Activated naive CD4-positive, alpha-beta T cell treated with anti-CD3 and anti-CD28 coated beads, Interleukin-2, amount 50 U/mL, for 16 hours (primary cell): ENCODE results near the gene ETV5.
"Not testable (repeated sequence)": the region's sequence is repeated elsewhere in the genome, so short reads cannot be mapped to it uniquely, and the experiment has no call there.

Source experiments
- DNase-seq: peaks from one replicate; pipeline ENCODE4 v3.0.0-alpha.2; 2020

Gene ETV5

GRCh38 chr3:186059192-186059591 is 49.7 kb downstream of the ETV5 start:
- DNase-seq = no peak

GRCh38 chr3:186058225-186058624 is 50.7 kb downstream of the ETV5 start:
- DNase-seq = no peak

GRCh38 chr3:186057594-186057993 is 51.3 kb downstream of the ETV5 start:
- DNase-seq = no peak

GRCh38 chr3:186054792-186055352 is 54.0 kb downstream of the ETV5 start:
- no peak for DNase-seq

- DNase-seq = no peak
These were observed 54.7 kb downstream of the ETV5 start for GRCh38 chr3:186053954-186054791.

GRCh38 chr3:186052096-186052840 is 56.6 kb downstream of the ETV5 start:
- DNase-seq = no peak

- no peak for DNase-seq
These were observed 59.9 kb downstream of the ETV5 start for GRCh38 chr3:186049001-186049400.

- DNase-seq = no peak
These were observed 60.8 kb downstream of the ETV5 start for GRCh38 chr3:186048119-186048518.

GRCh38 chr3:186046838-186047237 is 62.1 kb downstream of the ETV5 start:
- DNase-seq = no peak

GRCh38 chr3:186044968-186045367 is 63.9 kb downstream of the ETV5 start:
- DNase-seq = no peak

- no peak for DNase-seq
These were observed 64.5 kb downstream of the ETV5 start for GRCh38 chr3:186044427-186044826.

GRCh38 chr3:186042521-186043202 is 66.2 kb downstream of the ETV5 start:
- no peak for DNase-seq

- DNase-seq = no peak
These were observed 66.9 kb downstream of the ETV5 start for GRCh38 chr3:186042036-186042435.

GRCh38 chr3:186038360-186038759 is 70.5 kb downstream of the ETV5 start:
- no peak for DNase-seq

GRCh38 chr3:186035277-186035676 is 73.6 kb downstream of the ETV5 start:
- no peak for DNase-seq

- no peak for DNase-seq
These were observed 76.6 kb downstream of the ETV5 start for GRCh38 chr3:186032321-186032720.

- DNase-seq = not testable (repeated sequence)
These were observed 82.9 kb downstream of the ETV5 start for GRCh38 chr3:186025993-186026392.

- DNase-seq = peak; percentile 15
These were observed 83.7 kb downstream of the ETV5 start for GRCh38 chr3:186025161-186025560.

- DNase-seq = no peak
These were observed 84.7 kb downstream of the ETV5 start for GRCh38 chr3:186024210-186024609.

GRCh38 chr3:186022931-186023330 is 86.0 kb downstream of the ETV5 start:
- no peak for DNase-seq

- DNase-seq = no peak
These were observed 87.1 kb downstream of the ETV5 start for GRCh38 chr3:186021673-186022362.

- DNase-seq = not testable (repeated sequence)
These were observed 87.6 kb downstream of the ETV5 start for GRCh38 chr3:186021250-186021649.

GRCh38 chr3:186019288-186019687 is 89.6 kb downstream of the ETV5 start:
- not testable (repeated sequence) for DNase-seq
